Panc1 (cell line): Measurements from ENCODE around the gene ACACB. TPM values are rescaled to one million over a fixed set of nuclear protein-coding genes. Genes with fewer than 3 reads are reported as not detected.

Experiments used
- ATAC-seq: fragments of 200-7000 bp; cut with Tn5 transposase; 2 replicates; pipeline ENCODE4 v1.9.1; 2020; ENCODE audit warnings: mild to moderate bottlenecking, moderate library complexity
- BruUV-seq: library from RNA; stranded (reverse); fragments of 400-500 nt; replicated peaks from 2 replicates; lab custom pipeline; 2021; lab: Mats Ljungman, UMichigan
- CTCF ChIA-PET: fragments of 300-600 bp; sonication (Branson Sonifier 250); formaldehyde crosslinking; loops from one replicate; lab custom pipeline; 2022; ENCODE audit warnings: antibody characterized with exemption; lab: Charles Lee
- POLR2A ChIA-PET: fragments of 300-600 bp; sonication (Branson Sonifier 250); formaldehyde crosslinking; loops from one replicate; lab custom pipeline; 2022; ENCODE audit warnings: antibody characterized with exemption; lab: Charles Lee
- DNase-seq: peaks from one replicate; pipeline ENCODE4 v3.0.0-alpha.2; 2010; ENCODE audit warnings: low read depth, low spot score
- H3K27ac ChIP-seq: 2 replicates; pipeline ENCODE4 v1.5.1; 2011; ENCODE audit warnings: mild to moderate bottlenecking, low read length, inconsistent platforms
- H3K27me3 ChIP-seq: fragments of 200-500 bp; sonication (Bioruptor generic); 2 replicates; pipeline ENCODE4 v1.6.0; 2014; ENCODE audit warnings: low read length, inconsistent platforms; ENCODE audit not compliant: control insufficient read depth, insufficient read depth
- H3K36me3 ChIP-seq: fragments of 200-500 bp; sonication (Bioruptor generic); 2 replicates; pipeline ENCODE4 v1.5.1; 2014; ENCODE audit warnings: inconsistent platforms, mild to moderate bottlenecking, low read length, moderate library complexity; ENCODE audit not compliant: control insufficient read depth, insufficient read depth
- H3K4me1 ChIP-seq: 2 replicates; pipeline ENCODE4 v1.5.1; 2011; ENCODE audit warnings: inconsistent platforms, mild to moderate bottlenecking, low read length, moderate library complexity; ENCODE audit not compliant: control insufficient read depth, insufficient read depth
- H3K4me3 ChIP-seq, 2 experiments: 2 replicates each; pipeline ENCODE4 v1.5.1; 2011 to 2012; ENCODE audit warnings: low read depth in 2 of 2, low read length in 2 of 2, mild to moderate bottlenecking in 2 of 2, inconsistent platforms in 1 of 2, moderate library complexity in 1 of 2
- H3K9me3 ChIP-seq: fragments of 200-500 bp; sonication (Bioruptor generic); 2 replicates; pipeline ENCODE4 v1.5.1; 2014; ENCODE audit warnings: low read depth, mild to moderate bottlenecking, inconsistent platforms, low read length, moderate library complexity; ENCODE audit not compliant: control insufficient read depth, insufficient read depth
- POLR2AphosphoS5 ChIP-seq: IDR thresholded peaks from 2 replicates; pipeline ENCODE4 v1.6.1; 2012; ENCODE audit warnings: mild to moderate bottlenecking, low read depth, low read length, moderate library complexity
- SIN3A ChIP-seq: IDR thresholded peaks from 2 replicates; pipeline ENCODE4 v1.6.1; 2012; ENCODE audit warnings: low read depth, mild to moderate bottlenecking, low read length, moderate library complexity, borderline replicate concordance; ENCODE audit not compliant: insufficient read depth
- TCF7L2 ChIP-seq: IDR thresholded peaks from 2 replicates; pipeline ENCODE4 v1.6.1; 2011; ENCODE audit warnings: mild to moderate bottlenecking, low read depth, low read length, inconsistent platforms
- in situ Hi-C: cut with HindIII; loops from 2 replicates; pipeline ENCODE4 v1.10.0; 2016; ENCODE audit warnings: low sequenced_read_pairs, low pct_unique_long_range_greater_than_20kb
- intact Hi-C: fragments of 100-400 bp; cut with micrococcal nuclease; formaldehyde crosslinking; loops from one replicate; pipeline ENCODE4 v1.10.0; 2022; ENCODE audit not compliant: unreplicated experiment
- total RNA-seq: library from RNA; stranded (reverse); gene quantifications from one replicate; pipeline ENCODE4 v1.2.1, GENCODE V29; 2021; ENCODE audit not compliant: unreplicated experiment
- TF ChIP-seq, protein P1 (sequence below): fragments of 450-650 bp; IDR thresholded peaks from 2 replicates; pipeline ENCODE4 v1.5.1; 2017; ENCODE audit warnings: mild to moderate bottlenecking
- TF ChIP-seq, protein P2 (sequence below), 2 experiments: IDR thresholded peaks; 2 replicates each; pipeline ENCODE4 v1.6.1; 2011 to 2012; ENCODE audit warnings: low read depth in 2 of 2, control low read depth in 1 of 2, low read length in 1 of 2, mild to moderate bottlenecking in 1 of 2, moderate library complexity in 1 of 2; ENCODE audit not compliant: insufficient read depth in 1 of 2

ACACB gene
- total RNA-seq, 1 experiment from 2014 or later: 12.3 TPM

DNA sequence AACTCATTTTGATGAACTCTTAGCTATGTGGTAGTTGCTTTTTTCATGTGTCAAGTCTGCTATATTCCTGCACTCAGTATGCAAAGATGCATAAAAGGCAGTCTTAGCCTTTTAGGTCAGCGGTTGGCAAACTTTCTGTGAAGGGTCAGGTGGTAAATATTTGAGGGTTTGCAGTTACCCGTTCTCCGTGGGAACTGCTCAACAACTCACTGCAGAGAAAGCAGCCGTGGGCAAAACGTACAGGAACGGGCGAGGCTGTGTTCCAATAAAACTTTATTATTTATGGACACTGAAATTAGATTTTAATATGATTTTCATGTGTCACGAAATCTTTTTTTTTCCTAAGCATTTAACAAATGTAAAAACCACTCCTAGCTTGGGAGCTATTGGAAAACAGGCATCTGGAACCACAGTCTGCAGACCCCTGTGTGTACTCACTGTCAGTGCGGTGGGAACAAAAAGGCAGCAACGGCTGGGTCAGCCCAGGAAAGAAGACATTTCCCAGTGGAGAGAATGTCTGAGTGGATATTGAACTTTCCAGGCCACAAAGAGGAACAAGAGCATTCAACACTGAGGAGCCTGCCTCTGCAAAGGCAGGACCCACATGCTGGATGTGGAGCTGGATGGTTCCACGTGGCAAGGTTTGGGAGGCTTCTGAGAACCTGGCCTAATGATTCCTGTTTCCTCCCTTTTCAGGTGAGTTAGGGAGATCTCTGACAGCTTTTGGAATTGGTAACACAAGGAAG lies 3.5 kb upstream of the ACACB start:
- no TSS peak for BruUV-seq
- Histone ChIP-seq H3K27ac (no peak overlapping the region; the same call in 1 of the 2 replicates), H3K9me3 (no peaks in the 10 kb centered on the region), H3K4me3 (no peak overlapping the region), H3K27me3 (no peaks in the 10 kb centered on the region), H3K4me1 (peaks cover 18% of the 10 kb centered on the region), H3K36me3 (peaks cover under 1% of the 10 kb centered on the region; the same call in 1 of the 2 replicates)
- no peak for DNase-seq
- POLR2A ChIA-PET: interaction anchor here (0.6 to 0.7 kb wide), 2 partner anchors 200 to 276 kb away, joined by 5 to 10 read pairs; no protein-coding TSS in a partner anchor
- in situ Hi-C loops (no loop called here), intact Hi-C loops (loop anchor here (5.0 to 10.0 kb wide), 2 partner anchors 142 to 274 kb away; no protein-coding TSS in a partner anchor)
- CTCF ChIA-PET: interaction anchor here (0.6 to 2.0 kb wide), 4 partner anchors 18 to 1075 kb away, joined by 3 to 9 read pairs (median 5); no protein-coding TSS in a partner anchor
- no peak for ATAC-seq
- TF ChIP-seq, protein P1, sequence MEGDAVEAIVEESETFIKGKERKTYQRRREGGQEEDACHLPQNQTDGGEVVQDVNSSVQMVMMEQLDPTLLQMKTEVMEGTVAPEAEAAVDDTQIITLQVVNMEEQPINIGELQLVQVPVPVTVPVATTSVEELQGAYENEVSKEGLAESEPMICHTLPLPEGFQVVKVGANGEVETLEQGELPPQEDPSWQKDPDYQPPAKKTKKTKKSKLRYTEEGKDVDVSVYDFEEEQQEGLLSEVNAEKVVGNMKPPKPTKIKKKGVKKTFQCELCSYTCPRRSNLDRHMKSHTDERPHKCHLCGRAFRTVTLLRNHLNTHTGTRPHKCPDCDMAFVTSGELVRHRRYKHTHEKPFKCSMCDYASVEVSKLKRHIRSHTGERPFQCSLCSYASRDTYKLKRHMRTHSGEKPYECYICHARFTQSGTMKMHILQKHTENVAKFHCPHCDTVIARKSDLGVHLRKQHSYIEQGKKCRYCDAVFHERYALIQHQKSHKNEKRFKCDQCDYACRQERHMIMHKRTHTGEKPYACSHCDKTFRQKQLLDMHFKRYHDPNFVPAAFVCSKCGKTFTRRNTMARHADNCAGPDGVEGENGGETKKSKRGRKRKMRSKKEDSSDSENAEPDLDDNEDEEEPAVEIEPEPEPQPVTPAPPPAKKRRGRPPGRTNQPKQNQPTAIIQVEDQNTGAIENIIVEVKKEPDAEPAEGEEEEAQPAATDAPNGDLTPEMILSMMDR: no peak
- TF ChIP-seq TCF7L2 (no peak), POLR2AphosphoS5 (no peak), SIN3A (no peak)
- TF ChIP-seq, protein P2, sequence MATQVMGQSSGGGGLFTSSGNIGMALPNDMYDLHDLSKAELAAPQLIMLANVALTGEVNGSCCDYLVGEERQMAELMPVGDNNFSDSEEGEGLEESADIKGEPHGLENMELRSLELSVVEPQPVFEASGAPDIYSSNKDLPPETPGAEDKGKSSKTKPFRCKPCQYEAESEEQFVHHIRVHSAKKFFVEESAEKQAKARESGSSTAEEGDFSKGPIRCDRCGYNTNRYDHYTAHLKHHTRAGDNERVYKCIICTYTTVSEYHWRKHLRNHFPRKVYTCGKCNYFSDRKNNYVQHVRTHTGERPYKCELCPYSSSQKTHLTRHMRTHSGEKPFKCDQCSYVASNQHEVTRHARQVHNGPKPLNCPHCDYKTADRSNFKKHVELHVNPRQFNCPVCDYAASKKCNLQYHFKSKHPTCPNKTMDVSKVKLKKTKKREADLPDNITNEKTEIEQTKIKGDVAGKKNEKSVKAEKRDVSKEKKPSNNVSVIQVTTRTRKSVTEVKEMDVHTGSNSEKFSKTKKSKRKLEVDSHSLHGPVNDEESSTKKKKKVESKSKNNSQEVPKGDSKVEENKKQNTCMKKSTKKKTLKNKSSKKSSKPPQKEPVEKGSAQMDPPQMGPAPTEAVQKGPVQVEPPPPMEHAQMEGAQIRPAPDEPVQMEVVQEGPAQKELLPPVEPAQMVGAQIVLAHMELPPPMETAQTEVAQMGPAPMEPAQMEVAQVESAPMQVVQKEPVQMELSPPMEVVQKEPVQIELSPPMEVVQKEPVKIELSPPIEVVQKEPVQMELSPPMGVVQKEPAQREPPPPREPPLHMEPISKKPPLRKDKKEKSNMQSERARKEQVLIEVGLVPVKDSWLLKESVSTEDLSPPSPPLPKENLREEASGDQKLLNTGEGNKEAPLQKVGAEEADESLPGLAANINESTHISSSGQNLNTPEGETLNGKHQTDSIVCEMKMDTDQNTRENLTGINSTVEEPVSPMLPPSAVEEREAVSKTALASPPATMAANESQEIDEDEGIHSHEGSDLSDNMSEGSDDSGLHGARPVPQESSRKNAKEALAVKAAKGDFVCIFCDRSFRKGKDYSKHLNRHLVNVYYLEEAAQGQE (IDR thresholded peaks at IDR 0.05; ENCODE audit: insufficient read depth in 1 of 2, low read depth in 2 of 2, low read length in 1 of 2): no peak

DNA sequence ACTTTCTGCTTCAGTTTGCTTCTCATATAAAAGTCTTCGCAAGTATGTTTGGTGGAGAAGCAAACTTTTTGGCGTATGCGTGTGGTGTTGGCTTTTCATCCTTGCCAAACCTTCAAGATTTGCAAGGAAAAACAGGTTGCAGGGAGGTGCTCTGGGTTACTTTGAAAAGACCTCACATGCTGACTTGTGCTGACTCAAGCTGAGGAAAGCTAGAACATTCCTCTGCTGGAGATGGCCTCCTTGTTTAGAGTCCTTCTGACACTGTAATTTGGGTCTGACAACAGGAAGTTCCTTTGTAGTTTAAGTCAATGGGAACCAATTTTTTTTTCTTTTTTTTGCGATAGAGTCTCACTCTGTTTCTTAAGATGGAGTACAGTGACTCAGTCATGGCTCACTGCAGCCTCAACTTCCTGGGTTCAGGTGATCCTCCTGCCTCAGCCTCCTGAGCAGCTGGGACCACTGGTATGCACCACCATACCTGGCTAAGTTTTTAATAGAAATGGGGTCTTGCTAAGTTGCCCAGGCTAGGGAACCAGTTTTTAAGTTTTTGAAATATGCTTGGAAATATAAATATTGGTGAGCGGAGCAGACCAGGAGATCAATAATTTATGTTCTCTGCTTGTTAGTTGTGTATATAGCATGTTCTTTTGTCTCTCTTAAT lies 2.6 kb upstream of the ACACB start:
- ChIA-PET CTCF (no interaction called here), POLR2A (no interaction called here)
- no peak for DNase-seq
- intact Hi-C loops (loop anchor here (5.0 to 10.0 kb wide), 2 partner anchors 141 to 274 kb away; no protein-coding TSS in a partner anchor), in situ Hi-C loops (no loop called here)
- no peak overlapping the region for H3K4me3 ChIP-seq
- ATAC-seq: no peak
- no peak for TF ChIP-seq TCF7L2
- no peaks in the 10 kb centered on the region for H3K9me3 ChIP-seq
- BruUV-seq: no TSS peak
- no peaks in the 10 kb centered on the region for H3K36me3 ChIP-seq
- no peaks in the 10 kb centered on the region for H3K27me3 ChIP-seq
- H3K4me1 ChIP-seq: peaks cover 18% of the 10 kb centered on the region
- H3K27ac ChIP-seq: no peak overlapping the region
